Subcutaneous adipose tissue (tissue), 4 donors: Measurements from ENCODE around the gene GSAP. TPM values are rescaled to one million over a fixed set of nuclear protein-coding genes. Genes with fewer than 3 reads are reported as not detected.

ENCODE experiments used
- total RNA-seq, 4 donors: library from RNA; depleted of rRNA; stranded (reverse); fragments of >200 nt; gene quantifications; one replicate each; pipeline ENCODE4 v1.1.0, GENCODE V29; 2016
- TF ChIP-seq, protein P1 (sequence below): fragments of 450-650 bp; IDR thresholded peaks from one replicate; pipeline ENCODE4 v1.5.1; 2016; ENCODE audit warnings: low read depth, mild to moderate bottlenecking, control low read depth, antibody characterized with exemption, moderate library complexity

The GSAP gene
- total RNA-seq, 4 donors from 2014 or later = 29.6 to 50.1 (median 40.9) TPM

DNA sequence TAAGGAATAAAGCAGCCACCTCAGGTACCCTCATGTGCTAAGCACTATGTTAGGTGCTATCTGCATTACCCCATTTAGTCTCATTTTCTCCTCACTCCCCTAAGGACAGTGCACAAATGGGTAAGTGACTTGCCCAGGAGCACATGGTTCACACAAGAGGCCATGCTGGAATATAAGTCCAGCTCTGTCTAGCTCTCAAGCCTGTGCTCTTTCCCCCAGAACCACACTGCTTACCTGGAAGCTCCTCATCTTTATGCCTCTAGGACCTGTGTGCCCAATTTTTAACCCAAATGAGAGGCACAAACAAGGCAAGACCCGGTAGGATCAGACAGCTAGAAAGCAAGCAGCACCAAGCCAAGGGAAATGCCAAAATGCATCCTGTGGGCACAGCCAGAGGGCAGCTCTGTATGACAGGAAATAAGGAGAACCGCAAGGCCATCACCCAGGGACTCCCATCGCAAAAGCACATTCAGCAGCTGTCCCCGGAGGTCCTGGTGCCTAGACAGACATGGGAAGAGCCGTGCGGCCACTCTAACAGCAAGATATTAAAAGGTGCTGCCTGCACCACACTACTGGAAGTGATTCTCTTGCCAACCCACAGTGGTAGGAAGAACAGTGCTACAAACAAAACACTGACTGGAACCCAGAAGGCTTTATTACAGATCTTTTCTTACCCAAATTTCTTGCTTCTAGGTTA is 88.1 kb downstream of the GSAP start:
- TF ChIP-seq, protein P1, sequence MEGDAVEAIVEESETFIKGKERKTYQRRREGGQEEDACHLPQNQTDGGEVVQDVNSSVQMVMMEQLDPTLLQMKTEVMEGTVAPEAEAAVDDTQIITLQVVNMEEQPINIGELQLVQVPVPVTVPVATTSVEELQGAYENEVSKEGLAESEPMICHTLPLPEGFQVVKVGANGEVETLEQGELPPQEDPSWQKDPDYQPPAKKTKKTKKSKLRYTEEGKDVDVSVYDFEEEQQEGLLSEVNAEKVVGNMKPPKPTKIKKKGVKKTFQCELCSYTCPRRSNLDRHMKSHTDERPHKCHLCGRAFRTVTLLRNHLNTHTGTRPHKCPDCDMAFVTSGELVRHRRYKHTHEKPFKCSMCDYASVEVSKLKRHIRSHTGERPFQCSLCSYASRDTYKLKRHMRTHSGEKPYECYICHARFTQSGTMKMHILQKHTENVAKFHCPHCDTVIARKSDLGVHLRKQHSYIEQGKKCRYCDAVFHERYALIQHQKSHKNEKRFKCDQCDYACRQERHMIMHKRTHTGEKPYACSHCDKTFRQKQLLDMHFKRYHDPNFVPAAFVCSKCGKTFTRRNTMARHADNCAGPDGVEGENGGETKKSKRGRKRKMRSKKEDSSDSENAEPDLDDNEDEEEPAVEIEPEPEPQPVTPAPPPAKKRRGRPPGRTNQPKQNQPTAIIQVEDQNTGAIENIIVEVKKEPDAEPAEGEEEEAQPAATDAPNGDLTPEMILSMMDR = no peak

DNA sequence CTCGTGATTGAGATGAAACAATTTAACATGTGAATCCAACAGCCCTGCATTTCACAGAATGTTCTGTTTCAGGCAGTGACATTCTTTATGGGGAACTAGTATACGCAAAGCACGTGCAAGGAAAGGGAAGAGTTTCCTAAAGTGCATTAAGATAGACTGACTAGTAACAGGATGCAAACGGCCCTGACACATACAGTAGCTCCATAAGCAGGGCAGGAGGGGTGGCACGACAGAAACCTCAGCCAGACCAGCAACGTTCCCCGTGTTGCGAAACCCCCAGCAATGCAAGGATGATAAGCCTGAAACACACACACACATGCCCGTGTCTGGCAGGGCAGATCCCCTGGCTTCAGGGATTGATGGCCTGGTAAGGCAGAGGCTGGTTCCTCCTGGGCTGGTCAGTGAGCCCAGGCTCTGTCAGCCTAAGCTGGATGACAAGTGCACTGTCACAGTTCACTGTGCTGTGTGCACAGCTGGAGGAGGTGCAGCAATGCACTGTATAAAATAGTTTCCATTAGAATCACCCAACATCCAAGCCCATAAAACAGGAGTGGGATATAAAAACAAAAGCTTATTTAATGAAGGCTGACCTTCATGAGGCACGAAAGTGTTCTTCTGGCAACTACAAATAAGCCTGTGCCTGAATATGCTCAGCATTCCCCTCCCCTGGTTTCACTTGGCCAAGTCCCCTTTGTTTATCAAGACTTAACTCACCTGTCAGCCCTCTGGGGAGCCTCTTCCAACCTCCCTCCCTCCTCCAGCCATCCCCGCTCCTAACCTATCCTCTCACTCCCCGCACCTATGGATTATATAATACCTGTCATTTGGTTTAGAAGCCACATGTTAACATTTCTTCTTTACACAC is 88.8 kb downstream of the GSAP start:
- TF ChIP-seq, protein P1 = no peak

DNA sequence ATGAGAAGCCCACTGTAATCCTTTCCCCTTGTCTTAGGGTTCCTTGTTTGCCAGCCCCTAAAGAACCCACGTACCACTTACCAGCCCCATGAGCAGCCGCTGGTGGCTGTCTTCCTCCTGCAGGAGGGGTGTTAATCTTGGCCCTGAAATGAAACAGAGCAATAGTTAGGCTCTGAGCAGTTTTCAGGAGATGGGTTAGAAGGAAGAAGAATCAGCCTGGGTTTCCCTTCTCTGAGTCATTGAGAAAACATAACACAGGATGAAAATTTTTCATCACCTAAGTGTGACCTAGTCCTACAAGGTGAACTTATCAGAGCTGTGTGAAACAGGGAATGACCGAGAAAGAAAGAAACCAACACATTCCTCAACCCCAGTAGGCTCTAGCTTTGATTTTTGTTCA is 90.0 kb downstream of the GSAP start:
- TF ChIP-seq, protein P1 = no peak

DNA sequence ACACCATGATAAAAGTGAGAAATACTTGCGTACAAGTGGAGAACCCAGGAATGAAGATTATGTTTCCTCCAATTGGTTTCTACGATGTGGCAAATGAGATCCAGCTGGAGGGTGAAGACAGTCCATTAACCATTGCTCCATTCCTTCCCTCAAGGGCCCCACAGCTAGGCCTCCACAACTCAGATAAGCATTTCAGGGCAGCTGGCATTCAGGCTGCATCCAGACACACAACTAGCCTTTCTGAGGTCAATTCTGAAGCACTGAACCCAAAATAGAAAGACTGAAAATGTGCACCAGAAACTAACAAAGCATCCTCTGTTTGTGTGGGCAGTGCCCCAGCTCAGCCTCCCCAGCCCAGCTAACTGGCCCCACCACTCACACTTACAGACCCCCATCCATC is 94.8 kb downstream of the GSAP start:
- TF ChIP-seq, protein P1 = no peak

DNA sequence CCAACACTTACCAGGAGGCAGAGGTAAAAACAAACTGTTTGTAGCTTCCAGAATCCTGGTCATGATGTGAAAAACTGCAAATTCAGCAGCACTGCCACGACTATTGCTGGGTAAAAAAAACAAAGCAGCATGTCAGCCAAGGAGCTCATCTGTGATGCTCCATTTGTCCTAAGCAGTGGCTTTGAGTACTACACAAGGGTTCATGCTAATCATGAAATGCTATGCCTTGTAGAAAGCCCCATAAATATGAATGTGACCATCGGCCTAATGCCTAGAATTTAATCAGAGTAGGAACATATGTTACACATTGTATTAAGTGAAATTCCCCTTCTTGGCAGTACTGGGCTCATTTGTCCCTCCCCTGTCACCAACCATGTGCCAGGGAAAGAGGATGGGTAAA is 95.4 kb downstream of the GSAP start:
- TF ChIP-seq, protein P1 = no peak

DNA sequence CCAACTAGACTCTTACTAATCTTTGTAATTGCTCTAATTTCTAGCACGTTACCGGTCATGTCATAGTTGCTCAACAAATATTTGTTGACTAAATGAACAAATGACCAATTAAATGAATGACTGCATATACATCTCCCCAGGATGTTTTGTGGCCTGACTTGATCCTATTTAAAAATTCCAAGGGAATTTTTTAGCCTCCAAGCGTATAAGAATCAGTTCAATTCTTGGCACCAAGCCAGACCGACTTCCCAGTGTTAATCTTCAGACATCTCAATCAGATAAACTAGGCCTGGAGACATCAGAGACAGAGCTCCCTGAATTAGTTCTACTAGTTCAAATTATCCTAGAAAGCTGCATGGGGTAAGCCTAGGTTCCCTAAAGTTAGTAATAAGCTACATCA is 96.0 kb downstream of the GSAP start:
- TF ChIP-seq, protein P1 = no peak

DNA sequence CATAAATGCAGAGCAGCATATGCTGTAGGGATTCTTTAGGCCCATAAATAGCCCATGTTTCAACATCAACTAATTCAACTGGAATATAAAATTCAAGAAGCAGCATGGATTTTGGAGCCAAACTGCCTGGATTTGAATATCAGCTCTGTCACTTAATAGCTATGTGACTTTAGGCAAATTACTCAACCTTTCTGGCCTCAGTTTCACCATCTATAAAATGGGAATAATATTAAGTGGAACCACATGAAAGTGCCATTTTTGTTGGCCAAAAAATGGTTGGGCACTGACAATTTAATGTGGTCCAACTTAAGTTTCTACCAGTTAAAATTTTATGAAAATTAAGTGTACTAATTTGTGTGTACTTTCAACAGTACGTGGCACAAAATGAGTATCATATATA is 98.1 kb downstream of the GSAP start:
- TF ChIP-seq, protein P1 = no peak
